CD4-positive, CD25-positive, alpha-beta regulatory T cell (primary cell): ENCODE data around the gene TTC33. TPM values are rescaled to one million over a fixed set of nuclear protein-coding genes. Genes with fewer than 3 reads are reported as not detected.
"Not testable (repeated sequence)": the region's sequence is repeated elsewhere in the genome, so short reads cannot be mapped to it uniquely, and the experiment has no call there.

Source experiments
- ATAC-seq, 2 donors: fragments of 150-1000 bp; cut with Tn5 transposase; one replicate each; pipeline ENCODE4 v1.10.0; 2021; ENCODE audit warnings: low read depth in 2 of 2, moderate number of reproducible peaks in 2 of 2, moderate library complexity in 1 of 2
- DNase-seq, 3 donors: peaks; one replicate each; pipeline versions ENCODE4 v3.0.0 to v3.0.0-alpha.2; 2012 to 2022; ENCODE audit warnings: mixed read lengths in 1 of 3
- H3K27ac ChIP-seq: one replicate; pipeline ENCODE4 v1.7.0; 2013; ENCODE audit warnings: mild to moderate bottlenecking, low read length; ENCODE audit not compliant: insufficient read depth, poor library complexity, severe bottlenecking
- H3K27me3 ChIP-seq: one replicate; pipeline ENCODE4 v1.7.0; 2013; ENCODE audit warnings: low read length; ENCODE audit not compliant: control insufficient read depth, insufficient read depth
- H3K36me3 ChIP-seq: one replicate; pipeline ENCODE4 v1.7.0; 2013; ENCODE audit warnings: mild to moderate bottlenecking, low read length, moderate library complexity; ENCODE audit not compliant: control insufficient read depth, insufficient read depth
- H3K4me1 ChIP-seq: 2 replicates; pipeline ENCODE4 v1.7.0; 2013; ENCODE audit warnings: mild to moderate bottlenecking, low read length; ENCODE audit not compliant: insufficient read depth, control insufficient read depth, poor library complexity, severe bottlenecking
- H3K4me3 ChIP-seq: one replicate; pipeline ENCODE4 v1.7.0; 2013; ENCODE audit warnings: low read depth, mild to moderate bottlenecking, low read length, moderate library complexity
- H3K9me3 ChIP-seq, 2 experiments: 1 replicate in 1 of 2; 2 replicates in 1 of 2; pipeline ENCODE4 v1.7.0; 2013; ENCODE audit warnings: low read length in 2 of 2, mild to moderate bottlenecking in 1 of 2, moderate library complexity in 1 of 2; ENCODE audit not compliant: control insufficient read depth in 2 of 2
- H3K27ac Mint-ChIP-seq, 3 donors: one replicate each; pipeline ENCODE4 v1.8.0; 2020 to 2022; ENCODE audit warnings: mild to moderate bottlenecking in 3 of 3, mixed read lengths in 3 of 3, moderate library complexity in 2 of 3
- H3K27me3 Mint-ChIP-seq: one replicate; pipeline ENCODE4 v1.8.0; 2022; ENCODE audit warnings: mild to moderate bottlenecking, mixed read lengths
- H3K36me3 Mint-ChIP-seq: one replicate; pipeline ENCODE4 v1.8.0; 2020; ENCODE audit warnings: mixed read lengths
- H3K4me1 Mint-ChIP-seq, 4 donors: one replicate each; pipeline ENCODE4 v1.8.0; 2020 to 2022; ENCODE audit warnings: mixed read lengths in 4 of 4, mild to moderate bottlenecking in 1 of 4
- H3K4me3 Mint-ChIP-seq, 4 donors: one replicate each; pipeline ENCODE4 v1.8.0; 2020 to 2022; ENCODE audit warnings: mild to moderate bottlenecking in 4 of 4, mixed read lengths in 4 of 4, moderate library complexity in 3 of 4
- H3K9me3 Mint-ChIP-seq, 7 donors: one replicate each; pipeline ENCODE4 v1.8.0; 2020 to 2022; ENCODE audit warnings: mixed read lengths in 7 of 7, mild to moderate bottlenecking in 3 of 7, moderate library complexity in 2 of 7
- polyA plus RNA-seq, 4 donors: library from polyadenylated mRNA; unstranded; fragments of 300-500 nt; fragmentation: Illumina TruSeq; gene quantifications; one replicate each; pipeline ENCODE4 v1.2.3, GENCODE V29; 2021
- total RNA-seq: library from RNA; stranded (reverse); gene quantifications from one replicate; pipeline ENCODE4 v1.2.3, GENCODE V29; 2022

The TTC33 gene
- total and polyA plus RNA-seq, 5 donors from 2014 or later, result 12.0 to 19.6 (median 16.7) TPM

GRCh38 chr5:40667161-40667663, 88.5 kb downstream of the TTC33 start:
- Histone ChIP-seq H3K27me3 (no peaks in the 10 kb centered on the region), H3K4me3 (no peak overlapping the region), H3K4me1 (peaks cover 19% of the 10 kb centered on the region), H3K9me3 (no peaks in the 10 kb centered on the region), H3K36me3 (no peaks in the 10 kb centered on the region), H3K27ac (no peak overlapping the region)
- H3K9me3 Mint-ChIP-seq, result peaks cover 0 to 2% (median 0%) of the 10 kb centered on the region in 7 donors
- H3K4me3 Mint-ChIP-seq, result no peak overlapping the region
- ATAC-seq, result no peak
- H3K4me1 Mint-ChIP-seq, result peaks cover 6 to 33% (median 22%) of the 10 kb centered on the region in 4 donors
- H3K36me3 Mint-ChIP-seq, result no peaks in the 10 kb centered on the region
- no peaks in the 10 kb centered on the region for H3K27me3 Mint-ChIP-seq
- no peak for DNase-seq
- H3K27ac Mint-ChIP-seq, result no peak overlapping the region

- Histone ChIP-seq H3K36me3 (no peaks in the 10 kb centered on the region), H3K27ac (no peak overlapping the region), H3K27me3 (no peaks in the 10 kb centered on the region), H3K4me3 (no peak overlapping the region), H3K4me1 (peaks cover 19% of the 10 kb centered on the region), H3K9me3 (no peaks in the 10 kb centered on the region)
- Mint-ChIP-seq H3K27ac (no peak overlapping the region), H3K36me3 (no peaks in the 10 kb centered on the region), H3K27me3 (no peaks in the 10 kb centered on the region), H3K9me3 (peaks cover 0 to 3% (median 0%) of the 10 kb centered on the region in 7 donors), H3K4me3 (no peak overlapping the region), H3K4me1 (peaks cover 6 to 31% (median 21%) of the 10 kb centered on the region in 4 donors)
- DNase-seq (no peak), ATAC-seq (no peak)
Measured at GRCh38 chr5:40666657-40667056, 89.1 kb downstream of the TTC33 start.

GRCh38 chr5:40665635-40666298, 90.0 kb downstream of the TTC33 start:
- Histone ChIP-seq H3K27ac (no peak overlapping the region), H3K4me3 (no peak overlapping the region), H3K36me3 (no peaks in the 10 kb centered on the region), H3K4me1 (peaks cover 19% of the 10 kb centered on the region), H3K9me3 (no peaks in the 10 kb centered on the region), H3K27me3 (no peaks in the 10 kb centered on the region)
- peaks cover 6 to 22% (median 17%) of the 10 kb centered on the region in 4 donors for H3K4me1 Mint-ChIP-seq
- no peak for DNase-seq
- no peak for ATAC-seq
- peaks cover 0 to 3% (median 0%) of the 10 kb centered on the region in 7 donors for H3K9me3 Mint-ChIP-seq
- H3K36me3 Mint-ChIP-seq, result no peaks in the 10 kb centered on the region
- no peak overlapping the region for H3K4me3 Mint-ChIP-seq
- H3K27ac Mint-ChIP-seq, result no peak overlapping the region
- no peaks in the 10 kb centered on the region for H3K27me3 Mint-ChIP-seq

GRCh38 chr5:40660751-40661150, 95.0 kb downstream of the TTC33 start:
- Mint-ChIP-seq H3K9me3 (peaks cover 0 to 3% (median 1%) of the 10 kb centered on the region in 7 donors), H3K4me3 (no peak overlapping the region), H3K4me1 (peaks cover 0 to 16% (median 6%) of the 10 kb centered on the region in 4 donors), H3K27ac (no peak overlapping the region), H3K27me3 (no peaks in the 10 kb centered on the region), H3K36me3 (no peaks in the 10 kb centered on the region)
- Histone ChIP-seq H3K4me1 (peaks cover 2% of the 10 kb centered on the region), H3K9me3 (no peaks in the 10 kb centered on the region), H3K4me3 (no peak overlapping the region), H3K27me3 (no peaks in the 10 kb centered on the region), H3K36me3 (no peaks in the 10 kb centered on the region), H3K27ac (no peak overlapping the region)
- DNase-seq, result no peak
- no peak for ATAC-seq

- H3K4me3 ChIP-seq, result no peak overlapping the region
- H3K27me3 Mint-ChIP-seq, result no peaks in the 10 kb centered on the region
- H3K4me1 Mint-ChIP-seq, result peaks cover 29 to 54% (median 38%) of the 10 kb centered on the region in 4 donors
- H3K27ac Mint-ChIP-seq, result no peak overlapping the region
- DNase-seq (no peak), ATAC-seq (no peak)
- H3K4me1 ChIP-seq, result peaks cover 31% of the 10 kb centered on the region
- H3K9me3 Mint-ChIP-seq, result peaks cover 0 to 2% (median 0%) of the 10 kb centered on the region in 7 donors
- H3K36me3 ChIP-seq, result no peaks in the 10 kb centered on the region
- no peak overlapping the region for H3K4me3 Mint-ChIP-seq
- no peaks in the 10 kb centered on the region for H3K27me3 ChIP-seq
- H3K27ac ChIP-seq, result no peak overlapping the region
- no peaks in the 10 kb centered on the region for H3K36me3 Mint-ChIP-seq
- no peaks in the 10 kb centered on the region for H3K9me3 ChIP-seq
Measured at GRCh38 chr5:40656766-40657165, 99.0 kb downstream of the TTC33 start.

- Mint-ChIP-seq H3K4me3 (peak overlapping the region in 2 of 4 donors; percentile 34 to 72), H3K27ac (peak overlapping the region in 2 of 3 donors; percentile 79 to 86), H3K4me1 (peaks cover 29 to 54% (median 38%) of the 10 kb centered on the region in 4 donors)
- H3K4me1 ChIP-seq, result peaks cover 31% of the 10 kb centered on the region
- not testable (repeated sequence) for DNase-seq, H3K27ac ChIP-seq, H3K4me3 ChIP-seq, H3K9me3 ChIP-seq, H3K27me3 Mint-ChIP-seq, ATAC-seq, H3K27me3 ChIP-seq, H3K9me3 Mint-ChIP-seq, H3K36me3 ChIP-seq, H3K36me3 Mint-ChIP-seq
Measured at GRCh38 chr5:40656091-40656490, 99.7 kb downstream of the TTC33 start.

GRCh38 chr5:40655138-40655537, 100.6 kb downstream of the TTC33 start:
- peaks cover 37 to 58% (median 42%) of the 10 kb centered on the region in 4 donors for H3K4me1 Mint-ChIP-seq
- H3K36me3 Mint-ChIP-seq, result no peaks in the 10 kb centered on the region
- peaks cover 35% of the 10 kb centered on the region for H3K4me1 ChIP-seq
- H3K27ac Mint-ChIP-seq, result peak overlapping the region; percentile 86 to 93 (median 93)
- H3K27me3 ChIP-seq, result no peaks in the 10 kb centered on the region
- no peaks in the 10 kb centered on the region for H3K9me3 ChIP-seq
- H3K9me3 Mint-ChIP-seq, result peaks cover 0 to 2% (median 0%) of the 10 kb centered on the region in 7 donors
- peak overlapping the region; percentile 58 for H3K27ac ChIP-seq
- ATAC-seq (peak; percentile 33 to 41), DNase-seq (peak in 1 of 3 donors; percentile 73)
- no peaks in the 10 kb centered on the region for H3K36me3 ChIP-seq
- H3K4me3 Mint-ChIP-seq, result peak overlapping the region; percentile 72 to 91 (median 76)
- H3K27me3 Mint-ChIP-seq, result no peaks in the 10 kb centered on the region
- H3K4me3 ChIP-seq, result peak overlapping the region; percentile 78
